Measurements from ENCODE around the gene ADK.
"Not testable (repeated sequence)": the region's sequence is repeated elsewhere in the genome, so short reads cannot be mapped to it uniquely, and the experiment has no call there.

ADK gene

DNA sequence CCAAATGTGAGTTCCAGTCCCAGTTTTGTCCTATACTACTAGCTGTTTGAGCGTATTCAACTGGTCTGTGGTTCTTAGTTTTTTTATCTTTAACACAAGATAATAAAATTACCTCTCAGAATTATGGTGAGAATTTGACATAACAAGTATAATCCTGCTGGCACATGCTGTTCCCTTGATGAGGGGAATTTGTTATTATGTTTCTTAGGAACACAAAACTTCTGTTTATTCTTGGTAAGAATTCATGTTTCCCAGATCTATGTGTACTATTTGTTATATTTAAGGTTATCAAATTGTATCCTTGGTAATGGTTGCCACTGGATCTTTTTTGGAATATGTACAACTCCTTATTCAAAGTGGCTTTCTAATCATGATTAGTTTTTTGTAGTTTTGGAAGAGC is 335.6 kb downstream of the ADK start:
- DNase-seq (ENCODE audit: low read depth in 2 of 2) = no peak

- DNase-seq (ENCODE audit: low read depth in 2 of 2) = no peak
Measured at GRCh38 chr10:74488907-74489306, 337.9 kb downstream of the ADK start.

DNA sequence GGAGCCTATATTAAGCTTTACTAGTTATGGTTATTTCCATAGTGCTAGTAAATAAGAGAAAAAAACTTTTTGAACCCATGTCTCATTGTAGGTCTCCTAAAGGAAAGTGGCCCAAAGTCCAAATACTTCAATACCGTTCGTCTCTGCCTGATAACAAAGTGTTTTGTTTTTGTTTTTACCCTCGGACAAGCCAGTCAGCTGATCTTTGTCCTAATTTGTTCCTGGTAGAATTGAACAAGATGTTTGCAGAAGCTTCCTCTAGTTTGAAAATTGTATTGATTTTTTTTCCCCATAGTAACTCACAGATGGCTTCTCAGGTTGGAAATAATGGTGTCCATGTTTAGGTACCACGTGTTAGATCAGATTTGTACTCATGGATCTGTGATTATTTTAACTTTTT is 339.5 kb downstream of the ADK start:
- no peak for DNase-seq (ENCODE audit: low read depth in 2 of 2)

GRCh38 chr10:74491014-74491413 is 340.0 kb downstream of the ADK start:
- no peak for DNase-seq (ENCODE audit: low read depth in 2 of 2)

GRCh38 chr10:74496276-74496675 is 345.3 kb downstream of the ADK start:
- DNase-seq (ENCODE audit: low read depth in 2 of 2) = not testable (repeated sequence)

DNA sequence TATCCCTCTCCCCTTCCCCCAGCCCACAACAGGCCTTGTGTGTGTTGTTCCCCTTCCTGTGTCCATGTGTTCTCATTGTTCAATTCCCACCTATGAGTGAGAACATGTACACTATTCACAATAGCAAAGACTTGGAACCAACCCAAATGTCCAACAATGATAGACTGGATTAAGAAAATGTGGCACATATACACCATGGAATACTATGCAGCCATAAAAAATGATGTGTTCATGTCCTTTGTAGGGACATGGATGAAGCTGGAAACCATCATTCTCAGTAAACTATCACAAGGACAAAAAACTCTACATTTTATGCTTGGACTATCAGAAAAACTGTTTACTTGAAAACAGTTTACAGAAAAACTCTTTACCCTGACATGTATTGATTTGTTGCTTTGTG is 347.6 kb downstream of the ADK start:
- not testable (repeated sequence) for DNase-seq (ENCODE audit: low read depth in 2 of 2)

GRCh38 chr10:74500026-74500704 is 349.1 kb downstream of the ADK start:
- DNase-seq (ENCODE audit: low read depth in 2 of 2) = no peak

- no peak for DNase-seq (ENCODE audit: low read depth in 2 of 2)
Measured at GRCh38 chr10:74500816-74501215, 349.8 kb downstream of the ADK start.

- no peak for DNase-seq (ENCODE audit: low read depth in 2 of 2)
Measured at GRCh38 chr10:74502963-74503608, 352.1 kb downstream of the ADK start.

DNA sequence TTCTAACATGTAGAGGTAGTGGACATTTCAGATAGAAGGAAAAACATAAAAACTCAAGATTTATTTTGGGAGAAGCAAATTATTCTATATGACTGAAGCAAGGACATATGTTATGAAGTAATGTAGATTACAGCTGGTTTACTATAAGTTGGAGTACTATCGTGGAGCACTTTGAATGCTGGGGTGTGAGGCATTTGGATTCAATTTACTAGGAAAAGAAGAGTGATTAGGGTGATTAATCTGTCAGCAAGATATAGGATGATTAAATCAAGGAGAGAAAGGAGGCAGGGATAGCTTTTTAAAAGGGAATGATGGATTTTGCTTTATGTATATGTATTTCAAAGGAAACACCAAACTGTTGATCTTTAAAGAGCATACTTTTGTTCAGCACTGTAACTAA is 356.9 kb downstream of the ADK start:
- no peak for DNase-seq (ENCODE audit: low read depth in 2 of 2)

DNA sequence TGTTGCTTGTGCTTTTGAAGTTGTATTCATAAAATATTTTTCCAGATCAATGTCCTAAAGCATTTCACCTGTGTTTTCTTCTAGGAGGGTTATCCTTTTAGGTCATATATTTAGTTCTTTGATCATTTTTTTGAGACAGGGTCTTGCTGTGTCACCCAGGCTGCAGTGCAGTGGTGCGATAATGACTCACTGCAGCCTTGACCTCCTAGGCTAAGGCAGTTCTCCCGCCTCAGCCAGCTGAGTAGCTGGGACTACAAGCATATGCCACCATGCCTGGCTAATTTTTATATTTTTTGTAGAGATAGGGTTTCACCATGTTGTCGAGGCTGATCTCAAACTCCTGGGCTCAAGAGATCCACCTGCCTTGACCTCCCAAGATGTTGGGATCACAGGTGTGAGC is 359.6 kb downstream of the ADK start:
- no peak for DNase-seq (ENCODE audit: low read depth in 2 of 2)

DNA sequence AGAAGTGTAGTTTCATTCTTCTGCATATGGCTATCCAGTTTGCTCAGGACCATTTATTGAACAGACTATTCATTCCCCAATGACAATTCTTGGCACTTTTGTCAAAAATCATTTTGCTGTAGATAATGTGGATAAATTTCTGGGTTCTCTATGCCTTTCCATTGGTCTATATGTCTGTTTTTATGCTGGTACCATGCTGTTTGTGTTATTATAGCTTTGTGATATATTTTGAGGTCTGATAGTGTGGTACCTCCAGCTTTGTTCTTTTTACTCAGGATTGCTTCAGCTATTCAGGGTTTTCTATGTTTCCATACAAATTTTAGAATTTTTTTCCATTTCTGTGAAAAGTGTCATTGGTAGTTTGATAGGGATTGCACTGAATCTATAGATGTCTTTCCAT is 360.0 kb downstream of the ADK start:
- DNase-seq (ENCODE audit: low read depth in 2 of 2) = no peak

DNA sequence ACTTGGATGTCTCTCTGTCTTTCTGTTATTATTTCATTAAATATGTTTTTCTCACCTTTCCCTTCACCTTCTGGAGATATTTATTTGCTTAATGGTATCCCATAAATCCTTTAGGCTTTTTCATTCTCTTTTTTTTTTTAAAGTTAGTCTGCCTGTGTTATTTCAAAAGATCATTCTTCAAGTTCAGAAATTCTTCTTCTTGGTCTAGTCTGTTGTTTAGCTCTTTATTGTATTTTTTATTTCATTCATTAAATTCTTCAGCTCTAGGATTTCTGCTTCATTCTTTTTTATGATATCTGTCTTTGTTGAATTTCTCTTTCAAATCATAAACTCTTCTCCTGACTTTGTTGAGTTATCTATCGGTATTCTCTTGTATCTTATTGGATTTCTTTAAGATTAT is 363.3 kb downstream of the ADK start:
- DNase-seq (ENCODE audit: low read depth in 2 of 2) = no peak

DNA sequence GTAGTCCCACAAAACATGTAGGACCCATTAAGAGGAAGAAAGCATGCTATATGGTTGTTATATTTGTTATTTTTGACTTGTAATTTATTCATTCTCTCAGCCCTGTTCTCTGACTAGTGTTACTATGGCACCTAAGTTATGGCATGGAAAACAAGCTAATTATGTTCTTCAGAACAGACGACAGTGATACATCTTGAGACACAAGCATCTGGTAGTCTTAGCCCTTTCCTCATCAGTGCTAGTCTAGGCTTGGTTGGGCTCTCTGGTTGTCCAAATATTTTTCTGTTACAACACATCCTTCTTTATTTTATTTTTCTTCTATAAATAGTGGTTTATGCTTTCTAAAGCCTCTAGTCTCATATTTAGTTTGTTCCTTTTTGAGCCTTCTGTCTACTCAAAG is 367.0 kb downstream of the ADK start:
- DNase-seq (ENCODE audit: low read depth in 2 of 2) = no peak

DNA sequence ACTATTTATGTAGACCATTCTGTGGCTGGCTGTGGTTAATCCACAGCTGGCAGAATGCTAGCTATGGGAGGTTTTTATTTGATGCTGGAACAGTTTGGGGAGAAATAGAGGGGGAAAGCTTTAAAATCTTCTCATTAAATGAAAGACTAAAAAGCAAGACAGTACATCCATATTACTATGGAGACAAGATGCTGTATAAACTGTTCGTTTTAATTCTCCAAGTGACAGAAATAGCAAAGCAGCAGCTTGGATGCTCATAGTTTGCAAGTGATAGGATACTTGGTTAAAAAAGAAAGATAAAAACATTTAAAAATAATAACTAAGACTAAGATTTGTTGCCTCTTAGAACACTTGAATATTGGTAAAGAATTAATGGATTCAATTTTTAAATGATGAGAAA is 370.5 kb downstream of the ADK start:
- no peak for DNase-seq (ENCODE audit: low read depth in 2 of 2)

GRCh38 chr10:74523199-74523598 is 372.2 kb downstream of the ADK start:
- no peak for DNase-seq (ENCODE audit: low read depth in 2 of 2)

DNA sequence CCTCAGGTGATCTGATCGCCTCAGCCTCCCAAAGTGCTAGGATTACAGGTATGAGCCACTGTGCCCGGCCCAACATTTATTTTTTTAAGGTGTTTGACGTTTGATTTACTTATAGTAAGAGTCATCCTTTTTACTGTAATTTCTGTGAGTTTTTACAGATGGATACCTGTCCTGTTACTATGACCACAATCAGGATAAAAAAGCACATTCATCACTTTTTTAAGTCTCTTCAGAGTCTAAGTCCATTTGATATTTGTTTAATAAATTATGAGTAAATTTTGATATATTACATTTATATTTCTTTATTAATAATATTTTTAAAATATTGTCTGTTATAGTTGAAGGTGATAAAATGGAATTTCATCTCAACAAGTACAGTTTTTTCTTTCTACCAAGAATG is 374.9 kb downstream of the ADK start:
- no peak for DNase-seq (ENCODE audit: low read depth in 2 of 2)

- DNase-seq (ENCODE audit: low read depth in 2 of 2) = not testable (repeated sequence)
Measured at GRCh38 chr10:74527611-74528010, 376.6 kb downstream of the ADK start.

DNA sequence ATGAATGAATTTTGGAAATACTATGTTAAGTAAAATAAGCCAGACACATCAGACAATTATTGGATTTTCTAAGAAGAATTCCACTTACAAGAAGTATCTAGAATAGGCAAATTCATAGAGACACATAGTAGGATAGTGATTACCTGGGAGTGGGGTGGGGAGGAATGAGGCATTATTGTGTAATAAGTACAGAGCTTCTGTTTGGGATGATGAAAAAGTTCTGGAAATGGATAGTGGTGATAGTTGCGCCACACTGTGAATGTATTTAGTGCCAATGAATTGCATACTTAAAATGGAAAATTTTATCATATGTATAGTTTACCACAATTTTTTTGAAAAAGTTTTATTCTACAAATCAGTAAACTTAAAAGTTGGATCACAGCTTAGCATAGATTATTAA is 378.2 kb downstream of the ADK start:
- no peak for DNase-seq (ENCODE audit: low read depth in 2 of 2)

DNA sequence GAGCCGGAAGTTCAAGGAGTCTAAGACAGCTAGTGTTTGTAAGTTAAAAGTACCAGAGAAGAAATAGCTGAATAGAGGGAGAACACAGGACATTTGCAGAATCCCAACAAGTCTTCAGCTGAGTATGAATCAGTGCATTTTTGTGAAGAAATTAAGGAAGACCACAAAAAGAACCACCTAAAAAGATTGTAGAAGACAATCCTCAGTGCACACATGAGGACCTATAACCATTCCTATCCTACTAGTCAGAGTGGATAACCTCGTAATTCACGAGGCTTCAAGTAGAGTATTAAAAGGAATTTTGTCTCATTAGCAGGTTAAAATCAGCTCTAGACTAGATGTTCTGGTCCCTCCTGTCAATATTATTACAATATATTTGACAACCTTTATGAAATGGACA is 380.0 kb downstream of the ADK start:
- no peak for DNase-seq (ENCODE audit: low read depth in 2 of 2)

DNA sequence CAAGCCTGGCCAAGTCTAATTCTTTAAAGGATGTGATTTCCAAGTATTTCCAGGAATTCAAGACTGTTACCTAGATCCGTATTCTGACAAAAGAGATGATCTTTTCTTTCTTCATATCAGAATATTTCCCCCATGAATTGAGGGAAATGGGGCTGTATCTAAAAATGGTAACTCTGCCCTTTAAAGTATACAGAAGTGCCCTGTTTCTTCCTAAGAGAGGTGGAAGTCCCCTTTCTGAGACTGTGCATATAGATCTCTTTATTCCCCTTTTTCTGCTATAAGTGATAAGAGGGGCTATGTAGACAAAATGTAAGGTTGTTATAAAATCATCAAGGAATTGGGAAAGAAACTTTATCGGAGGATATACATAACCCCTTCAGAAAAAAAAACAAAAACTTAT is 388.3 kb downstream of the ADK start:
- no peak for DNase-seq (ENCODE audit: low read depth in 2 of 2)

GRCh38 chr10:74541375-74541774 is 390.4 kb downstream of the ADK start:
- no peak for DNase-seq (ENCODE audit: low read depth in 2 of 2)

GRCh38 chr10:74542077-74542476 is 391.1 kb downstream of the ADK start:
- no peak for DNase-seq (ENCODE audit: low read depth in 2 of 2)

- DNase-seq (ENCODE audit: low read depth in 2 of 2) = no peak
Measured at GRCh38 chr10:74543276-74543675, 392.3 kb downstream of the ADK start.

All from stimulated activated CD8-positive, alpha-beta memory T cell treated with anti-CD3 and anti-CD28 coated beads, Interleukin-15, amount 100 ng/mL, for 48 hours (primary cell).